WERI-Rb-1 (cell line): ENCODE data around the gene CTDNEP1.

Experiments used
- DNase-seq: peaks from one replicate; pipeline ENCODE4 v3.0.0-alpha.2; 2020
- H3K27ac ChIP-seq: fragments of 250-450 bp; sonication (Bioruptor Pico); 2 replicates; pipeline ENCODE4 v1.5.1; 2020; ENCODE audit warnings: mild to moderate bottlenecking, moderate library complexity
- H3K27me3 ChIP-seq: fragments of 250-450 bp; sonication (Bioruptor Pico); 2 replicates; pipeline ENCODE4 v1.5.1; 2021; ENCODE audit warnings: mild to moderate bottlenecking, low read depth, moderate library complexity; ENCODE audit not compliant: insufficient read depth, severe bottlenecking
- H3K36me3 ChIP-seq: fragments of 250-450 bp; sonication (Bioruptor Pico); 2 replicates; pipeline ENCODE4 v1.5.1; 2020; ENCODE audit warnings: mild to moderate bottlenecking, moderate library complexity
- H3K4me3 ChIP-seq: 2 replicates; pipeline ENCODE4 v1.5.1; 2011; ENCODE audit warnings: low read depth, mild to moderate bottlenecking, control low read depth, low read length
- H3K9me3 ChIP-seq: fragments of 250-450 bp; sonication (Bioruptor Pico); 2 replicates; pipeline ENCODE4 v1.5.1; 2021; ENCODE audit warnings: mild to moderate bottlenecking, moderate library complexity; ENCODE audit not compliant: severe bottlenecking
- CTCF ChIP-seq: IDR thresholded peaks from 2 replicates; pipeline ENCODE4 v1.5.1; 2011; ENCODE audit warnings: low read depth, mild to moderate bottlenecking, control low read depth, inconsistent platforms, low read length

CTDNEP1 gene

GRCh38 chr17:7293159-7293558 is 41.6 kb upstream of the CTDNEP1 start:
- H3K9me3 ChIP-seq: no peaks in the 10 kb centered on the region
- no peak for TF ChIP-seq CTCF
- no peaks in the 10 kb centered on the region for H3K36me3 ChIP-seq
- H3K27ac ChIP-seq: no peak overlapping the region
- H3K27me3 ChIP-seq: no peaks in the 10 kb centered on the region
- H3K4me3 ChIP-seq: no peak overlapping the region
- DNase-seq: no peak

GRCh38 chr17:7292729-7293128 is 41.2 kb upstream of the CTDNEP1 start:
- no peak overlapping the region for H3K27ac ChIP-seq
- TF ChIP-seq CTCF: no peak
- H3K27me3 ChIP-seq: no peaks in the 10 kb centered on the region
- H3K4me3 ChIP-seq: no peak overlapping the region
- no peak for DNase-seq
- no peaks in the 10 kb centered on the region for H3K9me3 ChIP-seq
- H3K36me3 ChIP-seq: no peaks in the 10 kb centered on the region

GRCh38 chr17:7292194-7292593 is 40.7 kb upstream of the CTDNEP1 start:
- Histone ChIP-seq H3K36me3 (no peaks in the 10 kb centered on the region), H3K27me3 (no peaks in the 10 kb centered on the region), H3K27ac (no peak overlapping the region), H3K9me3 (no peaks in the 10 kb centered on the region), H3K4me3 (no peak overlapping the region)
- DNase-seq: no peak
- no peak for TF ChIP-seq CTCF

DNA sequence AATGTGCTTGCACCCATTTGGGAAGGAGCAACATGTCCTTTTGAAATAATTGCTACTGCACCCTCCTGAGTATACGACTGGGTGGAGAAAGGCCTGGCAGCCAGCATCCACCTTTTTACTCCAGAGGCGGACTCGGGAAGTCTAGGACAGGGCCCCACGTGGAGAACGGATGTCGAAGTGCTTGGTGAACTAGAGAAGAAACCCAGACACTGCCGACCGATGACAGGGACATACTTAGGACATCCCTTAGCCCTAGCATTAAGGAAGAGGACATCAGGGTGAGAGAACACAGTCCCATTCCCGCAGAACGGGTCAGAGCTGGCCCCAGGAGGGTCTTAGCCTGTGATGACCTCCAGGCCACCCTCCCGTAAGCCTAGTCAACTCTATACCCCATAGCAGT is 39.2 kb upstream of the CTDNEP1 start:
- no peaks in the 10 kb centered on the region for H3K36me3 ChIP-seq
- DNase-seq: no peak
- no peak overlapping the region for H3K27ac ChIP-seq
- no peak for TF ChIP-seq CTCF
- H3K9me3 ChIP-seq: no peaks in the 10 kb centered on the region
- H3K4me3 ChIP-seq: no peak overlapping the region
- H3K27me3 ChIP-seq: no peaks in the 10 kb centered on the region

DNA sequence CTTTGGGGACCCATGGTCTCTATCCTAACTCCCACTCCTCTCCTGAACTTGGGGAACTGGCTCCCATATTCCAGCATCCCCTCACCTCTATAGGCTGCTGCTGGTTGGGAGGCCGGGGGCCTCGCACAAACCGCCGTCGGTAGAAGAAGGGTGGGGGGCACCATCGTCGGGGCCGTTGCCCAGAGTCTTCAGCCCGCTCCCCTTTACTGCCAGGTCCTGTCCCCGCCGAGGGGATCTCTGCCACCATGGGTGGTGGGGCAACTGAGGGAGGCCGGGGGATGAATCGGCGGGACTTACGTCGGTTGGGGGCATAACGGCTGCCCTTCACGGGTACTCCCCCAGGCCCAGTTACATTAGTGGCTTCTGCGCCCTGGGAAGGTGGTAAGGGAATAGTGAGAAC is 38.6 kb upstream of the CTDNEP1 start:
- Histone ChIP-seq H3K27me3 (no peaks in the 10 kb centered on the region), H3K4me3 (no peak overlapping the region), H3K27ac (no peak overlapping the region), H3K36me3 (no peaks in the 10 kb centered on the region), H3K9me3 (no peaks in the 10 kb centered on the region)
- no peak for DNase-seq
- no peak for TF ChIP-seq CTCF

- no peak for DNase-seq
- no peaks in the 10 kb centered on the region for H3K9me3 ChIP-seq
- H3K27me3 ChIP-seq: no peaks in the 10 kb centered on the region
- H3K4me3 ChIP-seq: no peak overlapping the region
- H3K36me3 ChIP-seq: no peaks in the 10 kb centered on the region
- TF ChIP-seq CTCF: no peak
- no peak overlapping the region for H3K27ac ChIP-seq
These were observed 37.9 kb upstream of the CTDNEP1 start for GRCh38 chr17:7289256-7290032.
